Panc1 (cell line): ENCODE results near the gene LTBP2.

Experiments used
- POLR2AphosphoS5 ChIP-seq: IDR thresholded peaks from 2 replicates; pipeline ENCODE4 v1.6.1; 2012; ENCODE audit warnings: mild to moderate bottlenecking, low read depth, low read length, moderate library complexity
- REST ChIP-seq, 2 experiments: IDR thresholded peaks; 2 replicates each; pipeline ENCODE4 v1.6.1; 2011 to 2012; ENCODE audit warnings: low read depth in 2 of 2, control low read depth in 1 of 2, low read length in 1 of 2, mild to moderate bottlenecking in 1 of 2, moderate library complexity in 1 of 2; ENCODE audit not compliant: insufficient read depth in 1 of 2
- SIN3A ChIP-seq: IDR thresholded peaks from 2 replicates; pipeline ENCODE4 v1.6.1; 2012; ENCODE audit warnings: low read depth, mild to moderate bottlenecking, low read length, moderate library complexity, borderline replicate concordance; ENCODE audit not compliant: insufficient read depth
- TF ChIP-seq, protein P1 (sequence below): fragments of 450-650 bp; IDR thresholded peaks from 2 replicates; pipeline ENCODE4 v1.5.1; 2017; ENCODE audit warnings: mild to moderate bottlenecking

GRCh38 chr14:74574706-74575105 is 37.3 kb downstream of the LTBP2 start:
- TF ChIP-seq, protein P1, sequence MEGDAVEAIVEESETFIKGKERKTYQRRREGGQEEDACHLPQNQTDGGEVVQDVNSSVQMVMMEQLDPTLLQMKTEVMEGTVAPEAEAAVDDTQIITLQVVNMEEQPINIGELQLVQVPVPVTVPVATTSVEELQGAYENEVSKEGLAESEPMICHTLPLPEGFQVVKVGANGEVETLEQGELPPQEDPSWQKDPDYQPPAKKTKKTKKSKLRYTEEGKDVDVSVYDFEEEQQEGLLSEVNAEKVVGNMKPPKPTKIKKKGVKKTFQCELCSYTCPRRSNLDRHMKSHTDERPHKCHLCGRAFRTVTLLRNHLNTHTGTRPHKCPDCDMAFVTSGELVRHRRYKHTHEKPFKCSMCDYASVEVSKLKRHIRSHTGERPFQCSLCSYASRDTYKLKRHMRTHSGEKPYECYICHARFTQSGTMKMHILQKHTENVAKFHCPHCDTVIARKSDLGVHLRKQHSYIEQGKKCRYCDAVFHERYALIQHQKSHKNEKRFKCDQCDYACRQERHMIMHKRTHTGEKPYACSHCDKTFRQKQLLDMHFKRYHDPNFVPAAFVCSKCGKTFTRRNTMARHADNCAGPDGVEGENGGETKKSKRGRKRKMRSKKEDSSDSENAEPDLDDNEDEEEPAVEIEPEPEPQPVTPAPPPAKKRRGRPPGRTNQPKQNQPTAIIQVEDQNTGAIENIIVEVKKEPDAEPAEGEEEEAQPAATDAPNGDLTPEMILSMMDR = no peak
- no peak for TF ChIP-seq POLR2AphosphoS5
- TF ChIP-seq SIN3A = no peak
- no peak for TF ChIP-seq REST (IDR thresholded peaks at IDR 0.05; ENCODE audit: insufficient read depth in 1 of 2, low read depth in 2 of 2, low read length in 1 of 2)
